ENCODE results near the gene SORCS3. TPM values are rescaled to one million over a fixed set of nuclear protein-coding genes. Genes with fewer than 3 reads are reported as not detected.
A peak's percentile ranks its signal among the peaks of the same experiment; 100 is the strongest.

The SORCS3 gene
- total RNA-seq, 4 donors from 2014 or later: 0.26 to 0.50 (median 0.41) TPM

GRCh38 chr10:105266966-105267539 lies 626.0 kb downstream of the SORCS3 start:
- Histone ChIP-seq H3K9me3 (no peaks in the 10 kb centered on the region), H3K27me3 (no peaks in the 10 kb centered on the region), H3K27ac (replicated peaks in 1 of 4) (no peak overlapping the region), H3K4me3 (no peak overlapping the region), H3K36me3 (no peaks in the 10 kb centered on the region), H3K4me1 (peaks cover 0 to 9% (median 5%) of the 10 kb centered on the region in 4 donors)
- TF ChIP-seq POLR2AphosphoS5 (IDR thresholded peaks at IDR 0.05) (no peak), CTCF (IDR thresholded peaks at IDR 0.05) (no peak), EP300 (IDR thresholded peaks at IDR 0.05) (no peak), POLR2A (IDR thresholded peaks at IDR 0.05; ENCODE audit: low read depth) (no peak)
- peak; percentile 17 for DNase-seq (ENCODE audit: extremely low spot score)
- WGBS: 55% methylated on average over 7 of the region's 7 CpGs
- intact Hi-C loops (cut with DNase I): no loop called here

- DNase-seq (ENCODE audit: extremely low spot score): peak; percentile 57
Measured at GRCh38 chr10:105268961-105269360, 627.9 kb downstream of the SORCS3 start.

GRCh38 chr10:105269689-105270088 lies 628.6 kb downstream of the SORCS3 start:
- no peak overlapping the region for H3K27ac ChIP-seq (replicated peaks in 1 of 4)
- H3K27me3 ChIP-seq: no peaks in the 10 kb centered on the region
- no peaks in the 10 kb centered on the region for H3K36me3 ChIP-seq
- H3K9me3 ChIP-seq: no peaks in the 10 kb centered on the region
- peak; percentile 60 for DNase-seq (ENCODE audit: extremely low spot score)
- intact Hi-C loops (cut with DNase I): no loop called here
- H3K4me3 ChIP-seq: no peak overlapping the region
- peaks cover 0 to 18% (median 8%) of the 10 kb centered on the region in 4 donors for H3K4me1 ChIP-seq
- TF ChIP-seq POLR2A (IDR thresholded peaks at IDR 0.05; ENCODE audit: low read depth) (no peak), CTCF (IDR thresholded peaks at IDR 0.05) (no peak), EP300 (IDR thresholded peaks at IDR 0.05) (no peak), POLR2AphosphoS5 (IDR thresholded peaks at IDR 0.05) (no peak)
- 97% methylated on average over 3 of the region's 3 CpGs for WGBS

More at GRCh38 chr10:105268961-105269360, 627.9 kb downstream of the SORCS3 start:
- WGBS: 83% methylated on average over 1 of the region's 1 CpG
- Histone ChIP-seq H3K27ac (replicated peaks in 1 of 4) (no peak overlapping the region), H3K27me3 (no peaks in the 10 kb centered on the region), H3K36me3 (no peaks in the 10 kb centered on the region), H3K4me3 (no peak overlapping the region), H3K9me3 (no peaks in the 10 kb centered on the region), H3K4me1 (peaks cover 0 to 18% (median 8%) of the 10 kb centered on the region in 4 donors)
- intact Hi-C loops (cut with DNase I): no loop called here
- TF ChIP-seq POLR2AphosphoS5 (IDR thresholded peaks at IDR 0.05) (no peak), POLR2A (IDR thresholded peaks at IDR 0.05; ENCODE audit: low read depth) (no peak), CTCF (IDR thresholded peaks at IDR 0.05) (no peak), EP300 (IDR thresholded peaks at IDR 0.05) (no peak)

- Histone ChIP-seq H3K36me3 (no peaks in the 10 kb centered on the region), H3K4me1 (peaks cover 0 to 18% (median 8%) of the 10 kb centered on the region in 4 donors), H3K27me3 (no peaks in the 10 kb centered on the region), H3K27ac (replicated peaks in 1 of 4) (no peak overlapping the region), H3K4me3 (no peak overlapping the region), H3K9me3 (no peaks in the 10 kb centered on the region)
- 83% methylated on average over 3 of the region's 3 CpGs for WGBS
- intact Hi-C loops (cut with DNase I): no loop called here
- TF ChIP-seq POLR2AphosphoS5 (IDR thresholded peaks at IDR 0.05) (no peak), EP300 (IDR thresholded peaks at IDR 0.05) (no peak), CTCF (IDR thresholded peaks at IDR 0.05) (no peak), POLR2A (IDR thresholded peaks at IDR 0.05; ENCODE audit: low read depth) (no peak)
- DNase-seq (ENCODE audit: extremely low spot score): no peak
Measured at GRCh38 chr10:105274556-105275070, 633.5 kb downstream of the SORCS3 start.

All from esophagus muscularis mucosa (tissue), 4 donors.